ENCODE results near the gene CTNNB1.

CTNNB1 gene

GRCh38 chr3:41199866-41200668 is 762 bp downstream of the CTNNB1 start (continued):
- TF ChIP-seq ZFP3 (CRISPR knock-in tag; IDR thresholded peaks at IDR 0.05), result no peak

- ATAC-seq, result peak; percentile 13
Measured at GRCh38 chr3:41200669-41201021, 1.3 kb downstream of the CTNNB1 start.

GRCh38 chr3:41202075-41202833 is 2.9 kb downstream of the CTNNB1 start:
- no peak for ATAC-seq
- TF ChIP-seq RARB (CRISPR knock-in tag; IDR thresholded peaks at IDR 0.05), result no peak
- TF ChIP-seq BACH2 (CRISPR knock-in tag; IDR thresholded peaks at IDR 0.05; ENCODE audit: borderline replicate concordance), result no peak
- no peak for TF ChIP-seq CSRNP3 (CRISPR knock-in tag; IDR thresholded peaks at IDR 0.05)
- no peak for TF ChIP-seq POU6F1 (CRISPR knock-in tag; IDR thresholded peaks at IDR 0.05; ENCODE audit: borderline replicate concordance, low read depth)
- no peak for TF ChIP-seq ZC3H10 (CRISPR knock-in tag; IDR thresholded peaks at IDR 0.05)

More at GRCh38 chr3:41200669-41201021, 1.3 kb downstream of the CTNNB1 start:
- TF ChIP-seq OSR1 (CRISPR knock-in tag; IDR thresholded peaks at IDR 0.05) (no peak), SNAI2 (CRISPR knock-in tag; IDR thresholded peaks at IDR 0.05) (no peak), ZC3H10 (CRISPR knock-in tag; IDR thresholded peaks at IDR 0.05) (no peak), ESRRG (CRISPR knock-in tag; IDR thresholded peaks at IDR 0.05) (no peak), ZFP30 (CRISPR knock-in tag; IDR thresholded peaks at IDR 0.05) (no peak), ZNF565 (CRISPR knock-in tag; conservative IDR thresholded peaks at IDR 0.05; ENCODE audit: low read depth) (no peak), ARNTL (CRISPR knock-in tag; IDR thresholded peaks at IDR 0.05; ENCODE audit: borderline replicate concordance, low read depth) (no peak), CSDC2 (CRISPR knock-in tag; IDR thresholded peaks at IDR 0.05) (no peak), ZNF8 (CRISPR knock-in tag; IDR thresholded peaks at IDR 0.05) (no peak), CREB5 (CRISPR knock-in tag; IDR thresholded peaks at IDR 0.05; ENCODE audit: low read depth) (no peak), BACH2 (CRISPR knock-in tag; IDR thresholded peaks at IDR 0.05; ENCODE audit: borderline replicate concordance) (no peak), POU6F1 (CRISPR knock-in tag; IDR thresholded peaks at IDR 0.05; ENCODE audit: borderline replicate concordance, low read depth) (no peak), TOX (CRISPR knock-in tag; IDR thresholded peaks at IDR 0.05; ENCODE audit: borderline replicate concordance) (no peak), PPARA (CRISPR knock-in tag; IDR thresholded peaks at IDR 0.05; ENCODE audit: borderline replicate concordance) (no peak), TSHZ2 (CRISPR knock-in tag; IDR thresholded peaks at IDR 0.05) (no peak), ZNF70 (CRISPR knock-in tag; IDR thresholded peaks at IDR 0.05) (no peak), CSRNP3 (CRISPR knock-in tag; IDR thresholded peaks at IDR 0.05) (no peak), ISL1 (CRISPR knock-in tag; IDR thresholded peaks at IDR 0.05) (no peak), TCF4 (CRISPR knock-in tag; IDR thresholded peaks at IDR 0.05; ENCODE audit: borderline replicate concordance) (no peak), ZFP3 (CRISPR knock-in tag; IDR thresholded peaks at IDR 0.05) (no peak)

Measured in SK-N-SH treated with all-trans-retinoic acid at 6 μM for 48 hours (cell line).